H9 (cell line): ENCODE data around the gene SPIB. TPM values are rescaled to one million over a fixed set of nuclear protein-coding genes. Genes with fewer than 3 reads are reported as not detected.

ENCODE experiments used
- DNase-seq: peaks from one replicate; pipeline ENCODE4 v3.0.0-alpha.2; 2017
- H2AFZ ChIP-seq: one replicate; pipeline ENCODE4 v1.6.1; 2013; ENCODE audit warnings: mild to moderate bottlenecking, low read length, control low read depth, moderate library complexity
- H2AK5ac ChIP-seq: 2 replicates; pipeline ENCODE4 v1.6.1; 2013; ENCODE audit warnings: low read length, control low read depth, mixed read lengths; ENCODE audit not compliant: insufficient read length
- H2BK120ac ChIP-seq: one replicate; pipeline ENCODE4 v1.6.1; 2013; ENCODE audit warnings: low read depth, mild to moderate bottlenecking, low read length, control low read depth, inconsistent platforms; ENCODE audit not compliant: poor library complexity, severe bottlenecking
- H2BK12ac ChIP-seq: 2 replicates; pipeline ENCODE4 v1.6.1; 2013; ENCODE audit warnings: low read length, control low read depth, mixed read lengths, low read depth; ENCODE audit not compliant: insufficient read length
- H2BK15ac ChIP-seq: 2 replicates; pipeline ENCODE4 v1.6.1; 2013; ENCODE audit warnings: low read depth, low read length, control low read depth
- H2BK20ac ChIP-seq: one replicate; pipeline ENCODE4 v1.6.1; 2013; ENCODE audit warnings: low read depth, mild to moderate bottlenecking, low read length, control low read depth, inconsistent platforms; ENCODE audit not compliant: poor library complexity, severe bottlenecking
- H2BK5ac ChIP-seq: 2 replicates; pipeline ENCODE4 v1.6.1; 2013; ENCODE audit warnings: low read length, control low read depth, mixed read lengths; ENCODE audit not compliant: insufficient read length
- H3K14ac ChIP-seq: 2 replicates; pipeline ENCODE4 v1.6.1; 2013; ENCODE audit warnings: low read length, control low read depth; ENCODE audit not compliant: insufficient read depth
- H3K18ac ChIP-seq: 2 replicates; pipeline ENCODE4 v1.6.1; 2013; ENCODE audit warnings: low read depth, mild to moderate bottlenecking, mixed read lengths, low read length, control low read depth; ENCODE audit not compliant: insufficient read length
- H3K23ac ChIP-seq: 2 replicates; pipeline ENCODE4 v1.6.1; 2013; ENCODE audit warnings: low read length, control low read depth, mixed read lengths, low read depth; ENCODE audit not compliant: insufficient read length
- H3K23me2 ChIP-seq: 2 replicates; pipeline ENCODE4 v1.6.1; 2013; ENCODE audit warnings: low read depth, mild to moderate bottlenecking, mixed read lengths, low read length, control low read depth; ENCODE audit not compliant: insufficient read length, poor library complexity, severe bottlenecking
- H3K27ac ChIP-seq: 2 replicates; pipeline ENCODE4 v1.5.1; 2013; ENCODE audit warnings: low read length, control low read depth, mixed read lengths, low read depth; ENCODE audit not compliant: insufficient read length
- H3K27me3 ChIP-seq: 2 replicates; pipeline ENCODE4 v1.6.1; 2013; ENCODE audit warnings: low read length, control low read depth, inconsistent platforms; ENCODE audit not compliant: insufficient read depth
- H3K4ac ChIP-seq: 2 replicates; pipeline ENCODE4 v1.6.1; 2013; ENCODE audit warnings: low read depth, mild to moderate bottlenecking, control low read depth, inconsistent platforms, low read length, moderate library complexity
- H3K4me1 ChIP-seq: 2 replicates; pipeline ENCODE4 v1.6.1; 2013; ENCODE audit warnings: low read length, control low read depth, inconsistent platforms; ENCODE audit not compliant: insufficient read depth
- H3K4me2 ChIP-seq: 2 replicates; pipeline ENCODE4 v1.6.1; 2013; ENCODE audit warnings: low read length, control low read depth, mixed read lengths; ENCODE audit not compliant: insufficient read length, insufficient read depth
- H3K56ac ChIP-seq: 2 replicates; pipeline ENCODE4 v1.6.1; 2013; ENCODE audit warnings: low read depth, mild to moderate bottlenecking, mixed read lengths, low read length, control low read depth; ENCODE audit not compliant: insufficient read length
- H3K79me1 ChIP-seq: 2 replicates; pipeline ENCODE4 v1.6.1; 2013; ENCODE audit warnings: low read depth, mild to moderate bottlenecking, moderate library complexity, low read length, control low read depth, inconsistent platforms; ENCODE audit not compliant: insufficient read depth, poor library complexity, severe bottlenecking
- H3K79me2 ChIP-seq: 2 replicates; pipeline ENCODE4 v1.6.1; 2013; ENCODE audit warnings: low read length, control low read depth, inconsistent platforms; ENCODE audit not compliant: insufficient read depth
- H3K9ac ChIP-seq: 2 replicates; pipeline ENCODE4 v1.6.1; 2013; ENCODE audit warnings: low read length, control low read depth, mixed read lengths; ENCODE audit not compliant: insufficient read length; ENCODE audit errors: extremely low read depth
- H3K9me3 ChIP-seq: one replicate; pipeline ENCODE4 v1.6.1; 2013; ENCODE audit warnings: low read depth, low read length, inconsistent platforms; ENCODE audit not compliant: control insufficient read depth
- H3T11ph ChIP-seq: one replicate; pipeline ENCODE4 v1.6.1; 2013; ENCODE audit warnings: mild to moderate bottlenecking, low read length, control low read depth, inconsistent platforms
- H4K20me1 ChIP-seq: one replicate; pipeline ENCODE4 v1.6.1; 2013; ENCODE audit not compliant: control insufficient read depth, insufficient read length, insufficient read depth
- H4K5ac ChIP-seq: 2 replicates; pipeline ENCODE4 v1.6.1; 2013; ENCODE audit warnings: low read depth, mild to moderate bottlenecking, mixed read lengths, low read length, control low read depth; ENCODE audit not compliant: insufficient read length
- H4K8ac ChIP-seq: replicated peaks from 2 replicates; pipeline ENCODE4 v1.6.1; 2013; ENCODE audit warnings: low read length, control low read depth, mixed read lengths, low read depth; ENCODE audit not compliant: insufficient read length
- H4K91ac ChIP-seq: 2 replicates; pipeline ENCODE4 v1.6.1; 2013; ENCODE audit warnings: low read depth, mild to moderate bottlenecking, moderate library complexity, mixed read lengths, low read length, control low read depth; ENCODE audit not compliant: insufficient read length
- H3K27ac Mint-ChIP-seq, 3 experiments: 2 replicates in 2 of 3; 3 replicates in 1 of 3; pipeline ENCODE4 v1.8.0; 2020 to 2021; ENCODE audit warnings: mixed read lengths in 3 of 3, mild to moderate bottlenecking in 1 of 3, moderate library complexity in 1 of 3
- H3K27me3 Mint-ChIP-seq: 2 replicates; pipeline ENCODE4 v1.8.0; 2021; ENCODE audit warnings: low read depth, mild to moderate bottlenecking, moderate library complexity, mixed read lengths
- H3K36me3 Mint-ChIP-seq, 3 experiments: 2 replicates in 2 of 3; 3 replicates in 1 of 3; pipeline ENCODE4 v1.8.0; 2020 to 2021; ENCODE audit warnings: low read depth in 3 of 3, mixed read lengths in 3 of 3; ENCODE audit not compliant: insufficient read depth in 1 of 3
- H3K4me1 Mint-ChIP-seq, 2 experiments: 2 replicates each; pipeline ENCODE4 v1.8.0; 2020; ENCODE audit warnings: mixed read lengths in 2 of 2
- H3K4me3 Mint-ChIP-seq, 2 experiments: 2 replicates in 1 of 2; 3 replicates in 1 of 2; pipeline ENCODE4 v1.8.0; 2020 to 2021; ENCODE audit warnings: mild to moderate bottlenecking in 2 of 2, mixed read lengths in 2 of 2, moderate library complexity in 1 of 2
- H3K9me3 Mint-ChIP-seq, 2 experiments: 2 replicates in 1 of 2; 3 replicates in 1 of 2; pipeline ENCODE4 v1.8.0; 2020; ENCODE audit warnings: mild to moderate bottlenecking in 2 of 2, mixed read lengths in 2 of 2, moderate library complexity in 1 of 2
- CTCF ChIP-seq: fragments of 200-600 bp; sonication (generic); conservative IDR thresholded peaks from 3 replicates; pipeline ENCODE4 v1.8.0; 2021; ENCODE audit warnings: antibody characterized with exemption, mild to moderate bottlenecking
- WGBS: extraction: QIAGEN DNeasy Blood & Tissue Kit; methylation state at CpG from one replicate; pipeline ENCODE4 v1.1.7; 2013; ENCODE audit warnings: missing lambda C conversion rate, low lambda C conversion rate, mixed read lengths; ENCODE audit not compliant: insufficient read length; ENCODE audit errors: extremely low coverage; 5-methylcytosine and 5-hydroxymethylcytosine counted together
- total RNA-seq: library from RNA; stranded (reverse); gene quantifications from 2 replicates; pipeline ENCODE4 v1.2.1, GENCODE V29; 2021

Gene SPIB
- total RNA-seq, 1 experiment from 2014 or later, result 33.3 TPM

GRCh38 chr19:50410109-50410508 is 8.6 kb upstream of the SPIB start:
- no peak overlapping the region for H2BK15ac ChIP-seq
- H4K91ac ChIP-seq, result no peak overlapping the region
- H3T11ph ChIP-seq, result no peak overlapping the region
- H3K9me3 Mint-ChIP-seq, result peaks cover 0 to 2% of the 10 kb centered on the region in 2 experiments; a peak in 1 of 5 replicates
- no peaks in the 10 kb centered on the region for H3K4me1 ChIP-seq
- H4K5ac ChIP-seq, result no peak overlapping the region
- H3K79me1 ChIP-seq, result no peaks in the 10 kb centered on the region
- no peaks in the 10 kb centered on the region for H3K23me2 ChIP-seq
- no peak overlapping the region for H3K9ac ChIP-seq
- no peak overlapping the region for H3K27ac ChIP-seq
- no peak overlapping the region for H3K4ac ChIP-seq
- H2BK120ac ChIP-seq, result no peak overlapping the region
- H3K9me3 ChIP-seq, result no peaks in the 10 kb centered on the region
- H3K79me2 ChIP-seq, result no peaks in the 10 kb centered on the region
- H2AFZ ChIP-seq, result no peak overlapping the region
- no peak overlapping the region for H3K23ac ChIP-seq
- H2BK5ac ChIP-seq, result no peak overlapping the region
- no peak overlapping the region for H3K18ac ChIP-seq
- WGBS, result no CpG with 5 or more reads among the region's 10 CpGs
- H3K27me3 ChIP-seq, result no peaks in the 10 kb centered on the region
- H3K4me3 Mint-ChIP-seq, result no peak overlapping the region
- no peak overlapping the region for H4K8ac ChIP-seq
- H3K4me1 Mint-ChIP-seq, result peaks cover 4% of the 10 kb centered on the region in 2 experiments; a peak in 3 of 4 replicates
- H2AK5ac ChIP-seq, result no peak overlapping the region
- no peak for DNase-seq
- H2BK20ac ChIP-seq, result no peak overlapping the region
- H3K14ac ChIP-seq, result no peak overlapping the region
- H3K36me3 Mint-ChIP-seq, result peaks cover 44 to 79% (median 68%) of the 10 kb centered on the region in 3 experiments
- H3K4me2 ChIP-seq, result no peak overlapping the region
- TF ChIP-seq CTCF, result no peak
- no peak overlapping the region for H3K56ac ChIP-seq
- H2BK12ac ChIP-seq, result no peak overlapping the region
- H3K27ac Mint-ChIP-seq, result no peak overlapping the region
- no peaks in the 10 kb centered on the region for H4K20me1 ChIP-seq
- H3K27me3 Mint-ChIP-seq, result no peaks in the 10 kb centered on the region; the same call in 1 of the 2 replicates
